Sigmoid colon (tissue), 4 donors: ENCODE results near the gene RPP30.

Experiments used
- CTCF ChIP-seq, 4 experiments: fragments of 450-650 bp in 3 of 4; fragments of 200-600 bp in 1 of 4; IDR thresholded peaks; one replicate each; pipeline ENCODE4 v1.5.1; 2016 to 2019; ENCODE audit warnings: antibody characterized with exemption in 4 of 4, mild to moderate bottlenecking in 3 of 4, moderate library complexity in 2 of 4
- EP300 ChIP-seq, 4 donors: sonication (generic); formaldehyde crosslinking; IDR thresholded peaks; one replicate each; pipeline ENCODE4 v1.6.1; 2017; ENCODE audit warnings: antibody characterized with exemption in 4 of 4

- TF ChIP-seq CTCF (IDR thresholded peaks at IDR 0.05), result no peak
- no peak for TF ChIP-seq EP300 (IDR thresholded peaks at IDR 0.05)
Measured at GRCh38 chr10:90905925-90906324, 34.2 kb downstream of the RPP30 start.
